ENCODE results near the gene PLTP.

Gene PLTP

GRCh38 chr20:45944151-45944964 is 32.4 kb upstream of the PLTP start:
- no CpG with 5 or more reads among the region's 15 CpGs for WGBS, 2 donors (ENCODE audit: extremely low coverage in 2 of 2, insufficient read length in 2 of 2, insufficient replicate concordance in 1 of 2)
- no peaks in the 10 kb centered on the region for H3K27me3 ChIP-seq (ENCODE audit: control insufficient read depth in 3 of 3, insufficient read depth in 3 of 3, low read depth in 1 of 3, low read length in 3 of 3)
- H2BK15ac ChIP-seq (ENCODE audit: low read length) = no peak overlapping the region
- peak overlapping the region; percentile 60 for H3K9ac ChIP-seq (ENCODE audit: low read depth, low read length, poor library complexity)
- no peak overlapping the region for H2BK5ac ChIP-seq (ENCODE audit: low read length)
- H3K9me3 ChIP-seq (replicated peaks in 1 of 2; ENCODE audit: control insufficient read depth in 2 of 2, insufficient read depth in 1 of 2, low read depth in 1 of 2, low read length in 2 of 2) = no peaks in the 10 kb centered on the region
- no peak overlapping the region for H3K27ac ChIP-seq (replicated peaks; ENCODE audit: low read length)
- no peak overlapping the region for H3K4me3 ChIP-seq (ENCODE audit: low read length in 2 of 2)
- H4K8ac ChIP-seq (ENCODE audit: low read depth, low read length) = no peak overlapping the region
- H3K4ac ChIP-seq (ENCODE audit: low read length) = no peak overlapping the region
- no peak for DNase-seq (ENCODE audit: low spot score)
- peaks cover 74 to 96% of the 10 kb centered on the region in 2 donors for H3K36me3 ChIP-seq (replicated peaks in 1 of 2; ENCODE audit: control insufficient read depth in 2 of 2, insufficient read depth in 2 of 2, low read length in 2 of 2)
- H3K18ac ChIP-seq (ENCODE audit: low read length) = no peak overlapping the region
- H3K4me1 ChIP-seq (ENCODE audit: control insufficient read depth in 2 of 2, insufficient read depth in 1 of 2, low read depth in 1 of 2, low read length in 2 of 2) = no peaks in the 10 kb centered on the region
- no peak overlapping the region for H3K23ac ChIP-seq (ENCODE audit: low read depth, low read length, poor library complexity)
- H2AK5ac ChIP-seq (ENCODE audit: low read depth, low read length) = no peak overlapping the region
- no peak overlapping the region for H4K91ac ChIP-seq (ENCODE audit: low read depth, low read length, poor library complexity)
- H2AFZ ChIP-seq (ENCODE audit: low read length) = no peak overlapping the region
- H2BK120ac ChIP-seq (ENCODE audit: low read depth, low read length) = no peak overlapping the region
- H3K79me1 ChIP-seq (ENCODE audit: low read depth, low read length) = no peaks in the 10 kb centered on the region
- H3K4me2 ChIP-seq (ENCODE audit: insufficient read depth, low read length, poor library complexity, severe bottlenecking) = no peak overlapping the region
- no peak overlapping the region for H2BK12ac ChIP-seq (ENCODE audit: low read length)
- no peak overlapping the region for H3K14ac ChIP-seq (ENCODE audit: low read length)

DNA sequence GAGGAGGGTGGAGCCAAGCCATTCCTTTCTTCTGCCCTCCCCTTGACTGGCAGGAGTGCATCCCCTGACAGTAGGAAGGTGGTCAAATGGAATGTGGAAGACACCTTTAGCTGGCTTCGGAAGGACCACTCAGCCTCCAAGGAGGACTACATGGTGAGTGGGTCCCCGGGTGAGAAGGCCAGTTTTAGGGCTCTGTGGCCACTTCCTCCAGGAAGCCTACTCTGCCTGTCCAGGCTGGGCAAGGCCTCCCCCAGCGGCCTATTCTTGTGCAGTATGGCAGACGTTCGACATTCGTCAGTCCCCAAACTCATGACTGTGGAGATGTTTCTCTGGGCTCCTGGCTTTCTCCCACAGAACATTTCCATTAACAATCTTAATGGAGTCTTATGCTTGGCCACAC is 31.7 kb upstream of the PLTP start:
- H3K23ac ChIP-seq (ENCODE audit: low read depth, low read length, poor library complexity) = no peak overlapping the region
- DNase-seq (ENCODE audit: low spot score) = no peak
- no CpG with 5 or more reads among the region's 6 CpGs for WGBS, 2 donors (ENCODE audit: extremely low coverage in 2 of 2, insufficient read length in 2 of 2, insufficient replicate concordance in 1 of 2)
- no peak overlapping the region for H2AFZ ChIP-seq (ENCODE audit: low read length)
- H3K9ac ChIP-seq (ENCODE audit: low read depth, low read length, poor library complexity) = no peak overlapping the region
- H3K9me3 ChIP-seq (replicated peaks in 1 of 2; ENCODE audit: control insufficient read depth in 2 of 2, insufficient read depth in 1 of 2, low read depth in 1 of 2, low read length in 2 of 2) = no peaks in the 10 kb centered on the region
- no peak overlapping the region for H4K8ac ChIP-seq (ENCODE audit: low read depth, low read length)
- no peak overlapping the region for H4K91ac ChIP-seq (ENCODE audit: low read depth, low read length, poor library complexity)
- no peaks in the 10 kb centered on the region for H3K27me3 ChIP-seq (ENCODE audit: control insufficient read depth in 3 of 3, insufficient read depth in 3 of 3, low read depth in 1 of 3, low read length in 3 of 3)
- H2BK12ac ChIP-seq (ENCODE audit: low read length) = no peak overlapping the region
- H3K4me1 ChIP-seq (ENCODE audit: control insufficient read depth in 2 of 2, insufficient read depth in 1 of 2, low read depth in 1 of 2, low read length in 2 of 2) = no peaks in the 10 kb centered on the region
- no peak overlapping the region for H3K27ac ChIP-seq (replicated peaks; ENCODE audit: low read length)
- no peak overlapping the region for H3K4me2 ChIP-seq (ENCODE audit: insufficient read depth, low read length, poor library complexity, severe bottlenecking)
- no peak overlapping the region for H3K4ac ChIP-seq (ENCODE audit: low read length)
- H3K36me3 ChIP-seq (replicated peaks in 1 of 2; ENCODE audit: control insufficient read depth in 2 of 2, insufficient read depth in 2 of 2, low read length in 2 of 2) = peaks cover 74 to 96% of the 10 kb centered on the region in 2 donors
- no peak overlapping the region for H2BK15ac ChIP-seq (ENCODE audit: low read length)
- no peaks in the 10 kb centered on the region for H3K79me1 ChIP-seq (ENCODE audit: low read depth, low read length)
- no peak overlapping the region for H3K18ac ChIP-seq (ENCODE audit: low read length)
- H2AK5ac ChIP-seq (ENCODE audit: low read depth, low read length) = no peak overlapping the region
- no peak overlapping the region for H2BK120ac ChIP-seq (ENCODE audit: low read depth, low read length)
- no peak overlapping the region for H3K4me3 ChIP-seq (ENCODE audit: low read length in 2 of 2)
- no peak overlapping the region for H3K14ac ChIP-seq (ENCODE audit: low read length)
- no peak overlapping the region for H2BK5ac ChIP-seq (ENCODE audit: low read length)

DNA sequence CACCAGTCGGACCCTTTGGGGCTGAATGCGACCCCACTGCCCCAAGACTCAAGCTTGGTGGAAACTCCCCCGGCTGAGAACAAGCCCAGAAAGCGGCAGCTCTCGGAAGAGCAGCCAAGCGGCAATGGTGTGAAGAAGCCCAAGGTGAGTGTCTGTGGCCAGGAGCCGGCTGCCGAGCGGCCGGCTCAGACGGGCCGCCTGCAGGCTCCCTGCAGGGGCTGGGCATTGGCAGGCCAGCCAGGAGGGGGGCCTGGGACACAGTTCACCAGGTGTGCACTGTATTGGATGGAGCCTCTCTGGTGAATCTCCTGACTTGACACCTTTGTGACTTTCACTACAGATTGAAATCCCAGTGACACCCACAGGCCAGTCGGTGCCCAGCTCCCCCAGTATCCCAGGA is 28.5 kb upstream of the PLTP start:
- DNase-seq (ENCODE audit: low spot score) = no peak
- H3K18ac ChIP-seq (ENCODE audit: low read length) = no peak overlapping the region
- H3K4me3 ChIP-seq (ENCODE audit: low read length in 2 of 2) = no peak overlapping the region
- H3K27ac ChIP-seq (replicated peaks; ENCODE audit: low read length) = no peak overlapping the region
- no peak overlapping the region for H4K8ac ChIP-seq (ENCODE audit: low read depth, low read length)
- H4K91ac ChIP-seq (ENCODE audit: low read depth, low read length, poor library complexity) = no peak overlapping the region
- H3K4me1 ChIP-seq (ENCODE audit: control insufficient read depth in 2 of 2, insufficient read depth in 1 of 2, low read depth in 1 of 2, low read length in 2 of 2) = peaks cover 4 to 7% of the 10 kb centered on the region in 2 donors
- H2AFZ ChIP-seq (ENCODE audit: low read length) = no peak overlapping the region
- H2BK120ac ChIP-seq (ENCODE audit: low read depth, low read length) = no peak overlapping the region
- H3K4me2 ChIP-seq (ENCODE audit: insufficient read depth, low read length, poor library complexity, severe bottlenecking) = no peak overlapping the region
- no peak overlapping the region for H2BK12ac ChIP-seq (ENCODE audit: low read length)
- H3K79me1 ChIP-seq (ENCODE audit: low read depth, low read length) = peaks cover 3% of the 10 kb centered on the region
- H3K9ac ChIP-seq (ENCODE audit: low read depth, low read length, poor library complexity) = no peak overlapping the region
- no peak overlapping the region for H3K4ac ChIP-seq (ENCODE audit: low read length)
- H2AK5ac ChIP-seq (ENCODE audit: low read depth, low read length) = no peak overlapping the region
- H3K36me3 ChIP-seq (replicated peaks in 1 of 2; ENCODE audit: control insufficient read depth in 2 of 2, insufficient read depth in 2 of 2, low read length in 2 of 2) = peaks cover 64 to 84% of the 10 kb centered on the region in 2 donors
- no peak overlapping the region for H3K14ac ChIP-seq (ENCODE audit: low read length)
- no peaks in the 10 kb centered on the region for H3K9me3 ChIP-seq (replicated peaks in 1 of 2; ENCODE audit: control insufficient read depth in 2 of 2, insufficient read depth in 1 of 2, low read depth in 1 of 2, low read length in 2 of 2)
- no peak overlapping the region for H2BK15ac ChIP-seq (ENCODE audit: low read length)
- no CpG with 5 or more reads among the region's 13 CpGs for WGBS, 2 donors (ENCODE audit: extremely low coverage in 2 of 2, insufficient read length in 2 of 2, insufficient replicate concordance in 1 of 2)
- no peak overlapping the region for H2BK5ac ChIP-seq (ENCODE audit: low read length)
- no peaks in the 10 kb centered on the region for H3K27me3 ChIP-seq (ENCODE audit: control insufficient read depth in 3 of 3, insufficient read depth in 3 of 3, low read depth in 1 of 3, low read length in 3 of 3)
- no peak overlapping the region for H3K23ac ChIP-seq (ENCODE audit: low read depth, low read length, poor library complexity)

DNA sequence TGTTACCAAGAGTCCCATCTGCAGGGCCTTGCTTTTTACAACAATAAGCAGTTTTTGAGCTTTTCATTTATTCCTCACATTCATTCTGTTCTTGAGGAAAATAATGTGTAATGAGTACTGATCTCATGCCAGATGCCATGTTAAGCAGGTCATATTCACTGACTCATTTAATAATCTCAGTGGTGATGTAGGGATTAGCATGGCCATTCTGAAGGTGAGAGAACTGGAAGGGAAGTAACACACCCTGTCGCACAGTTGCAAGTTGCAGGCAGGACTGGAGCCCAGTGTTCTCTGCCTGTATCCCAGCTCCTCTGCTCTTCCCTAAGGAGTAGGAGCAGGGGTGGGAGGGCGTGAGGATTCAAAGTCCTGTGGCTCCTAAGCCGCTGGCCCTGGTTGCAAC is 28.1 kb upstream of the PLTP start:
- Histone ChIP-seq H3K27ac (replicated peaks; ENCODE audit: low read length) (no peak overlapping the region), H2AK5ac (ENCODE audit: low read depth, low read length) (no peak overlapping the region), H3K23ac (ENCODE audit: low read depth, low read length, poor library complexity) (no peak overlapping the region), H3K9me3 (replicated peaks in 1 of 2; ENCODE audit: control insufficient read depth in 2 of 2, insufficient read depth in 1 of 2, low read depth in 1 of 2, low read length in 2 of 2) (no peaks in the 10 kb centered on the region), H3K36me3 (replicated peaks in 1 of 2; ENCODE audit: control insufficient read depth in 2 of 2, insufficient read depth in 2 of 2, low read length in 2 of 2) (peaks cover 60 to 79% of the 10 kb centered on the region in 2 donors), H4K8ac (ENCODE audit: low read depth, low read length) (no peak overlapping the region), H3K14ac (ENCODE audit: low read length) (no peak overlapping the region), H3K27me3 (ENCODE audit: control insufficient read depth in 3 of 3, insufficient read depth in 3 of 3, low read depth in 1 of 3, low read length in 3 of 3) (no peaks in the 10 kb centered on the region), H2BK5ac (ENCODE audit: low read length) (no peak overlapping the region), H3K18ac (ENCODE audit: low read length) (no peak overlapping the region), H2AFZ (ENCODE audit: low read length) (no peak overlapping the region), H3K9ac (ENCODE audit: low read depth, low read length, poor library complexity) (no peak overlapping the region), H3K4me2 (ENCODE audit: insufficient read depth, low read length, poor library complexity, severe bottlenecking) (no peak overlapping the region), H2BK15ac (ENCODE audit: low read length) (no peak overlapping the region), H3K4me1 (ENCODE audit: control insufficient read depth in 2 of 2, insufficient read depth in 1 of 2, low read depth in 1 of 2, low read length in 2 of 2) (peaks cover 4 to 7% of the 10 kb centered on the region in 2 donors), H4K91ac (ENCODE audit: low read depth, low read length, poor library complexity) (no peak overlapping the region), H3K4ac (ENCODE audit: low read length) (no peak overlapping the region), H3K4me3 (ENCODE audit: low read length in 2 of 2) (no peak overlapping the region), H2BK120ac (ENCODE audit: low read depth, low read length) (no peak overlapping the region), H3K79me1 (ENCODE audit: low read depth, low read length) (peaks cover 3% of the 10 kb centered on the region), H2BK12ac (ENCODE audit: low read length) (no peak overlapping the region)
- WGBS, 2 donors (ENCODE audit: extremely low coverage in 2 of 2, insufficient read length in 2 of 2, insufficient replicate concordance in 1 of 2) = no CpG with 5 or more reads among the region's 3 CpGs
- no peak for DNase-seq (ENCODE audit: low spot score)
